GM18502 (cell line): ENCODE measurements around the gene PTX4.

Experiments used
- ATAC-seq: cut with Tn5 transposase; IDR thresholded peaks from one replicate; pipeline ENCODE4 v1.9.1; 2021; ENCODE audit warnings: mild to moderate bottlenecking; ENCODE audit not compliant: unreplicated experiment, poor library complexity

The PTX4 gene

DNA sequence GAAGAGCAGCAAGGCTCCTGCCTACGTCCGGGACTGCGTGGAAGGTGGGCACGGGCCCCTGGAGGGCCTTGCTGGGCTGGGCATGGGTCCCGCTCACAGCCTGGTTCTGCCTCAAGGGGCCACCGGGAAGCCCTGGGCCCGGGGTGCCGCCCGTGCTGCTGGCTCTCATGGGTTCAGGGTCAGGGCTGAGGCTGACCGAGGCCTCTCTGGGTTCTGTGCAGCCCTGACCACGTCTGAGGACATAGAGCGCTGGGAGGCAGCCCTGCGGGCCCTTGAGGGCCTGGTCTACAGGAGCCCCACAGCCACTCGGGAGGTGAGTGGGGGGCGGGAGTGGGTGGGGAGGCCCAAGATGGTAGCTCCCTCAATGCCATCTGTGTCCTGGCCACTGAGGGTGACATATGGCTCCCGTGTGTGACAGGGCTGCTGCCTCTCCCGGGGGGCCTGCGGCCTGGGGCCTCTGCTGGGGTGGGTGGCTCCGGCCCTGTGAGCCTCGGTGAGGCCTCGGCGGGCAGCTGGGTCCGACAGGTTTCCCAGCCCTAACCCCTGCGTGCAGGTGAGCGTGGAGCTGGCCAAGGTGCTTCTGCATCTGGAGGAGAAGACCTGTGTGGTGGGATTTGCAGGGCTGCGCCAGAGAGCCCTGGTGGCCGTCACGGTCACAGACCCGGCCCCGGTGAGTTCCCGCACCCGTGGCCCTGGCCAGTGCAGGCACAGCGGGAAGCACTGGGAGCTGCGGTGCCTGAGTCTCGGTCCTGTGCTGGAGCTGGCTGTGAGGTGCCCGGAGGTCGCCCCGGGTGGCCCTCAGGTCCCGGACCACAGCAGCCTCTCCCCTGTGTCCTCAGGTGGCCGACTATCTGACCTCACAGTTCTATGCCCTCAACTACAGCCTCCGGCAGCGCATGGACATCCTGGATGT is 13.6 kb upstream of the PTX4 start:
- no peak for ATAC-seq

GRCh38 chr16:1501630-1502029 is 12.9 kb upstream of the PTX4 start:
- no peak for ATAC-seq

DNA sequence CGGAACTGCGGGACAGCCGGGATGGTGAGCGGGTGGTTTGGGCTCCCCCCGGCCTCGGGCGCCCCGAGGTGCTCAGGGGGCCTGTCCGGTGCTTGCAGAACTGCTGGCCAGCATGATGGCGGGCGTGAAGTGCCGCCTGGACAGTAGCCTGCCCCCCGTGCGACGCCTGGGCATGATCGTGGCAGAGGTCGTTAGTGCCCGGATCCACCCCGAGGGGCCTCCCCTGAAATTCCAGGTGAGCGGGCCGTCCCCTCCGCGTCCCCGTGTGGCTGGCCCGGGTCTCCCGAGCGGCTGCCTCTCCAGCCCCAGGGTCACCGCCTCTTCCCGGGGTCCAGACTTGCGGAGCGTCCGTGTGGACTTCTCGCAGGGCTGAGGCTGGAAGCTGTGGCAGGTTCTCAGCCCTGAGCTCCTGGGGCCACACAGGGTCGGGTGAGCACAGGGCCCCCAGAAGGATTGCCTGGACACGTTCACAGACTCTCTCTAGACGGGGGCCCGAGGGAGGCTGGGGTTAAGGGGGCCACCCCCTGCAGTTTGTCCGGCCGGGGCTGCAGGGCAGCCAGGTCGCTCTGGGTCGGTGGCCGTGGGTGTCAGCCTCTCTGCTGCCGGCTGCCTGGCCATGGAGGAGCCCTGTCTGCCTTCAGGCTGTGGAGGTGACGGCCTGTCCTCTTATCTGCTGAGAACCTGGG is 11.9 kb upstream of the PTX4 start:
- ATAC-seq: no peak

GRCh38 chr16:1499756-1500464 is 11.2 kb upstream of the PTX4 start:
- no peak for ATAC-seq

GRCh38 chr16:1498899-1499676 is 10.3 kb upstream of the PTX4 start:
- no peak for ATAC-seq

GRCh38 chr16:1497014-1497598 is 8.4 kb upstream of the PTX4 start:
- no peak for ATAC-seq

DNA sequence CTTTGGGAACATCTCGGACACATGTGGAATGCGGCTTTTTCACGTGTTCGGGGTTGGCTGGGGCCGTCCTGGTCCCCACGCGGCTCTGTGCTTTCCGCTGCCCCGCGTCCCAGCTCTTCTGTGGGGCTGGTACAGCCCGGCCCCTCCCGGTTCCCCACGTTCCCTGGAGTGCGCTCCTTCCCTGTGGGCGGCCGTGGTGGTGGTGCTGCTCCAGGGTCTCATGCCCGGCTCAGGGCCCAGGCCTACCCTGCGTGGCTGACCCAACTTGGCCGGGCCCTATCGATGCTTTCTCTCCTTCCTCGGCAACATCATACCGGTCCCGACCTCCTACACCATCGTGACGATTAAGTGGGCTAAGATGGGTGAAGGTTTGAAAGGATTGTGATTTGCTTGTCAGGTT is 7.7 kb upstream of the PTX4 start:
- no peak for ATAC-seq

DNA sequence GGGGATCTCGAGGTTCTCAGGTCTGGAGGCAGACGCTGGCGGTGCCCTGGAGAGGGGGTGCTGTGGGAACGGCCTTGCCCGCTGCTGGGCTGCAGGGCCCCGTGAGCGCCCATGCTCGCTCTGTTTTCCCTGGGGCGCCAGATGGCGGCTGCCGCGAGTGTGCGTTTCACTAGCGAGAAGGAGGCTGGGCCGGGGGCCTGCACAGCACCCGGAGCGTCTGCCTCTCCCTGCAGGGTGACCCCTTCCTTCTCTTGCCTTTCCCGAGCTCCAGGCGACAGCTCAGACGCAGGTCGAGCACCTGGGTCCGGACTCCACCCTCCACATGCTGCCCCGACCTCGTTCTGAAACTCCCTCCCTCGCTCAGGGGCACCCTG is 7.1 kb upstream of the PTX4 start:
- no peak for ATAC-seq

DNA sequence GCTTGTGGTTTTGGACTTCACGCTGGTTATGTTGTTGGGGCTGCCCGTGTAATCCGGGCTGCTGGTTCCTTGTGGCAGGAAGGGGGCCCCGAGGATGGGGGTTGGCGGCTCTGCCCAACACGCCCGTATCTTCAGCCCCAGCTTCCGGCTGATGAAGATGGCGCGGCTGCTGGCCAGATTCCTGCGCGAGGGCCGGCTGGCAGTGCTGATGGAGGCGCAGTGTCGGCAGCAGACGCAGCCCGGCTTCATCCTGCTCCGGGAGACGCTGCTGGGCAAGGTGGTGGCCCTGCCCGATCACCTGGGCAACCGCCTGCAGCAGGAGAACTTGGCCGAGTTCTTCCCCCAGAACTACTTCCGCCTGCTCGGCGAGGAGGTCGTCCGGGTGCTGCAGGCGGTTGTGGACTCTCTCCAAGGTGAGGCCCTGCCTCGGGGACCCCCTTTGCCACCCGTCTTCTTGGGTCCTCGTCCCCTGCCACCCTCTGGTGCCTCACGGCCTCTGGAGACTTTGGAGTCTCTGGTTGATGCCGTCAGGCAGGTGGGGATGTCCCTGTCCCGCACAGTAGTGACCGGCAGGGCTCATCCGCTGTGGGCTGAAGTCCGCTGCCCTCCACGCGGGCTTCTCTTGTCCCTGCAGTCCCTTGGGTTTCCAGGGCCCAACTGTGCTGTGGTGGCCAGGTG is 6.6 kb upstream of the PTX4 start:
- ATAC-seq: no peak

- no peak for ATAC-seq
Measured at GRCh38 chr16:1494711-1495110, 6.0 kb upstream of the PTX4 start.

GRCh38 chr16:1494129-1494640 is 5.4 kb upstream of the PTX4 start:
- no peak for ATAC-seq

DNA sequence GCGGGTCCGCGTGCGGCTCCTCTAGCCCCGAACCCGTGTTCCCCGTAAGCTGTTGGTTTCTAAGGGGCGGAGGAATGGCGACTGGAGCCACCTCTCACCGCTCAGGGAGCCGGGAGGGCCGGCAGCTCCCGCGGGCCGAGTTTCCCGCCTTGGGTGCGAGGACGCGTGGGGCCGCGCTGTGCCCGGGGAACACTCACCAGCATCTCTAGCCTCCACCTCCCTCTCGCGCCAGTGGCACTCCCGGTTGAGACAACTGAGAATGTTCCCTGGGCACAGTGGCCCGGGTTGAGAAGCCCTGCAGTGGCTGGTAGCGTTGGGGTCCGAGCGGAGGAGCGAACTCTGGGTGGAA is 5.0 kb upstream of the PTX4 start:
- ATAC-seq: peak; percentile 2

DNA sequence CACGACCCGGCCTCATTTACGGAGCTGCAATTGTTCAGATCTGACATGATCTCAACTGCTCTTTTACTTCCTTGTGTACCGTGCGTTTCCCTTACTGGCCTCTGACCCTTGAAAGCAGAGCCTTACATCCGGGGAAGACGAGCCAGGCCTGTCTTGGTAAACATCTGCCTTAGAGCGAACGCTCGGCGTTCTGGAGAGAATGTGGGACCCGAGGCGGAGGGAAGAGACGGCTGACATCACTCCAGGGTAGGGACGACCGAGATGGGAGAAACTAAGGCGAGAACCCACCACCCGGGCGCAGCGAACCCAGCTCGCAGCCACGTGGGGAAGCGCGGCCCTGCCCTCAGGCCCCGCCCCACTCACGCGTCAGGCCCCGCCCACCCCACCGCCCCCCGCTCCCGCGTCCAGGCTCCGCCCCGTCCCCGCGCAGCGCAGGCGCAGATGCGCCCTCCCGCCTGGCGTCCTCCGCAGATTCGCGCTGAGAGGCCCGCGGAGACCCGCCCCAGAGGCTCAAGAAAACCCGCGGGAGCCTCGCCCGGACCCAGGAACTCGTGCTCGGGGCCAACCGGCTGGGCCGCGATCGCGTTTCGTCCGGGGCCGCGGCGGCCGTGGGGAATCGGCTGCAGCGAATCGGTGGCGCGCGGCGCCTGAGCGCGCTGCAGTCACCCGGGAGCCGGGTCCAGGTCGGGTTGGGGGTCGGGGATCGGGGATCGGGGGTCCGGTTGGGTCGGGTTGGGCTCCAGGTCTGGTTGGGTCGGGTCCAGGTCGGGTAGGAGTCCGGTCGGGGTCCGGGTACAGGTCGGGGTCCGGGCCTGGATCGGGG is 4.4 kb upstream of the PTX4 start, which contains the start of gene TELO2:
TELO2 (plus strand) TSS at position 438 of the 823 bp plus-strand sequence. CDS start 922 bp downstream, outside the sequence.
- peak; percentile 68 for ATAC-seq

GRCh38 chr16:1492082-1492922 is 3.6 kb upstream of the PTX4 start:
- no peak for ATAC-seq

GRCh38 chr16:1491327-1491726 is 2.6 kb upstream of the PTX4 start:
- no peak for ATAC-seq

DNA sequence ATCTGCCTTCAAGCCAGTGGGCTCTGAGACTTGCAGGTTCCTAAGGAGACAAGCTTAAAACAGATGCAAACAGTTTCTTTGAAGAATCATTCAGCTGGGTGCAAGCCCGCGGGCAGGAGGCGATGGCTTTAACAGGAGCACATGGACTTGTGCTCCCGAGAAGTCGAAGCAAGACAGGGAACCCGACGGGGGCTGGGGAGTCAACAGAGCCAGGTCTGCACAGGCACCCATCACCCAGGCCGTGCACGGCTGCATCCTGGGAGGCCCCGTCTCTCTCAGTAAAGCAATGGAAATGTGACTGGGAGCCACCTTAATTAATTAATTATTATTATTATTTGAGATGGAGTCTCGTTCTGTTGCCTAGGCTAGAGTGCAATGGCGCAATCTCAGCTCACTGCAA is 333 bp upstream of the PTX4 start:
- no peak for ATAC-seq

- no peak for ATAC-seq
Measured at GRCh38 chr16:1488054-1488601, 616 bp downstream of the PTX4 start.
